SHP77 (cell line): ENCODE results near the gene NEUROD2.
A peak's percentile ranks its signal among the peaks of the same experiment; 100 is the strongest.

Experiments used
- DNase-seq, 2 experiments: peaks; one replicate each; lab custom pipeline; 2025; lab: John Stamatoyannopoulos, UW

The NEUROD2 gene

GRCh38 chr17:39579318-39580081 is 28.2 kb downstream of the NEUROD2 start:
- no peak for DNase-seq

GRCh38 chr17:39578272-39578671 is 29.4 kb downstream of the NEUROD2 start:
- no peak for DNase-seq

GRCh38 chr17:39576187-39576586 is 31.5 kb downstream of the NEUROD2 start:
- peak; percentile 44 to 51 for DNase-seq

- peak; percentile 47 to 53 for DNase-seq
Measured at GRCh38 chr17:39573447-39574298, 34.0 kb downstream of the NEUROD2 start.

- DNase-seq: no peak
Measured at GRCh38 chr17:39572121-39572520, 35.6 kb downstream of the NEUROD2 start.

GRCh38 chr17:39569126-39569525 is 38.6 kb downstream of the NEUROD2 start:
- no peak for DNase-seq

GRCh38 chr17:39568702-39569101 is 39.0 kb downstream of the NEUROD2 start:
- no peak for DNase-seq

GRCh38 chr17:39566094-39566850 is 41.4 kb downstream of the NEUROD2 start:
- no peak for DNase-seq

- no peak for DNase-seq
Measured at GRCh38 chr17:39564211-39564848, 43.4 kb downstream of the NEUROD2 start.

- no peak for DNase-seq
Measured at GRCh38 chr17:39563476-39563875, 44.2 kb downstream of the NEUROD2 start.

- no peak for DNase-seq
Measured at GRCh38 chr17:39562976-39563375, 44.7 kb downstream of the NEUROD2 start.

- no peak for DNase-seq
Measured at GRCh38 chr17:39562395-39562794, 45.3 kb downstream of the NEUROD2 start.

GRCh38 chr17:39556423-39556822 is 51.3 kb downstream of the NEUROD2 start:
- peak in 1 of 2 experiments; percentile 1 for DNase-seq

- no peak for DNase-seq
Measured at GRCh38 chr17:39555368-39555767, 52.4 kb downstream of the NEUROD2 start.
